RPMI8226 (cell line): ENCODE results near the gene TMTC1.
A peak's percentile ranks its signal among the peaks of the same experiment; 100 is the strongest.
"Not testable (repeated sequence)": the region's sequence is repeated elsewhere in the genome, so short reads cannot be mapped to it uniquely, and the experiment has no call there.

Experiments used
- DNase-seq: peaks from one replicate; pipeline ENCODE4 v3.0.0-alpha.2; 2015

TMTC1 gene

DNA sequence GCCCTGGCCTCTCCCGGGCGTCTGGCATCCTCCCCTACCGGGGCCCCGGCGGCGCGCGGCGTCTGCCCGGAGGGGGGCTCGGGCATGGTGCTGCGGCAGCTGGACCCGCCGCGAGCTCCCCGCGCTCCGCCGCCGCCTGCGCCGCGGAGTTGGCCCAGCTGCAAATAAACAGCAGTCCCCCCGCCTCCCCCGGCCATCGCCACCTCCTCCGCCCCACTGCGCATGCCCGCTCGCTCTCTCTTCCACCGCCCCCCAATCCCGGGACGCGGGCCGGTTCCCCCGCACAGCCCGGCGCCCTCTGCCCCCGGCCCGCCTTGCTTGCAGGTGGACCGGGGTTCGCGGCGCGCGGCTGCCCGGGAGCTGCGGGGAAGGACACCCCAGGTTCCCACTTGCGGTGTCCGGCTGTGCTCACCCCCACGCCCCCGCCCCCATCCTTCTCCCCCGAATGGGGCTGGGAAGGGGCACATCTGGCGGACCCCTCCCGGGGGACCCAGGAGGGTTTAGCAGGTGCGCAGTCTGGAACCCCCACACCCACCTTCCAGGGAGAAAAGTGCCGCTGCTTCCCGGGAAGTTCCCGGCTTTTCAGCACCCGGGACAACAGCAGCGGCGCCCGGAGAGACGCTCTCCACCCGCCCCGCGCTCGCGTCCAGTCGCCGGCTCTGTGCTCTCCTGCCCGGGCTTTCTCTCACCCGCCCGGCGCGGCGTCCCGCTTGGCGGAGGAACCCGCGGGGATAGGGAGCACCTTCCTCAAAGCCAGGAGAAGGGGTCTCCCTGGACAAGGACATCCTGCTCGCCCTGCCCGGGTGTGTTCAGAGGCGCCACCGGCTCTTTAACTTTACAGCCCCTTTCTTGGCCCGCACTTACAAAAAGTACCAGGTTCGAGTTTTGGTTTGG is at the start of gene TMTC1:
Gene TMTC1, minus strand, starts transcription at position 170 of the 894 bp plus-strand sequence. CDS start 191 bp downstream, outside the sequence.
- DNase-seq = peak; percentile 42

DNA sequence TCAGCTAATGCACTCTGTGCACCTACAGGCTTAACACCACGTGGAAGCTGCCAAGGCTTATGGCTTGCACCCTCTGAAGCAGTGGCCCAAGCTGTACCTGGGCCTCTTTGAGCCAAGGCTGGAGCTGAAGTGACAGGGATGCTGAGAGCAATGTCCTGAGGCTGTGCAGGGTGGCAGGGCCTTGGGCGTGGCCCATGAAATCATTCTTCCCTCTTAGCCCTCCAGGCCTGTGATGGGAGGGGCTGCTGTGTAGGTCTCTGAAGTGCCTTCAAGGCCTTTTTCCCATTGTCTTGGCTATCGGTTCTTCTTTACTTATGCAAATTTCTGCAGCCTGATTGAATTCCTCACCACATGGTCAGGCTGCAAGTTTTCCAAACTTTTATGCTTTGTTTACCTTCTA is 47.4 kb upstream of the TMTC1 start:
- no peak for DNase-seq

DNA sequence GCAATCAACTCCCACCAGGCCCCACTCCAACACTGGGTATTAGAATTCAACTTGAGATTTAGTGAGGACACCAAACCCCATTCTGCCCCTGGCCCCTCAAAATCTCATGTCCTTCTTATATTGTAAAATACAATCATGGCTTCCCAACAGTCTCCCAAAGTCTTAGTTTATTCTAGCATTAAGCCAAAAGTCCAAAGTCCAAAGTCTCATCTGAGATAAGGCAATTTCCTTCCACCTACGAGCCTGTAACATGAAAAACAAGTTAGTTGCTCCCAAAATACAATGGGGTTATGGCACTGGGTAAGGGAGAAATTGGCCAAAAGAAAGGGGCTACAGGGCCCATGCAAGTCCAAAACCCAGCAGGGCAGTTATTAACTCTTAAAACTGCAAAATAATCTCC is 46.6 kb upstream of the TMTC1 start:
- no peak for DNase-seq

DNA sequence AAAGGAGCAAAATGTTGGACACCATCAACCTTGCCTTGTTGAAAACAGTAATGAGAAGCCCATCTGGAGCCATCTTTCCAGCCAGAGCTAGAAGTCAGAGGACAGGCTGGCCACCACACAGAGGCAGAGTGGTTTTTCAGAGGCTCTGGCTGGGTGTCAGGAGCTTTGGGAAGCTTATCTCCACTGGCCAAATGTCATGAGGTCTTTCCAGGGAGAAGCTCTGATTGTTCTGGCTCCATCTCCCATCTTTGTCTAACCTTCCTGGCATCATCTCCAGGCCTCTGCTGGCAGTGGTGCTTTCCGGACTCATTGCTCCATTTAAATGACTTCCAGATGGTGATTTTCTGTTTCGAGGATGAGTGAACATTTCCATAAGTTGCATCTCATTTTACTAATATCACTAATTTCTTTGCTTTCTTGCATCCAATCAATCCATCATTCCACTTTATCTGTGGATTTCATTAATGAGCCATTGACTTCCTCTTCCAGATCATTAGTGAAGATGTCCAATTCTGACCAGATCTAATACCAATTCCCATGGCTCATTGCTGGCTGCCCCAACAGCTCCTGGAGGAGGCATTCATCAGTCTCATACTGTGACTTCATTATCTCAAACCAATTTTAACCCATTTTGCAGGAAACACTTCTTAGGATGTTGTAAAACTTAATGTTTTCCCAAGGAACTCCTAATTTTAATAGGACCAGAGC is 35.3 kb upstream of the TMTC1 start:
- no peak for DNase-seq

DNA sequence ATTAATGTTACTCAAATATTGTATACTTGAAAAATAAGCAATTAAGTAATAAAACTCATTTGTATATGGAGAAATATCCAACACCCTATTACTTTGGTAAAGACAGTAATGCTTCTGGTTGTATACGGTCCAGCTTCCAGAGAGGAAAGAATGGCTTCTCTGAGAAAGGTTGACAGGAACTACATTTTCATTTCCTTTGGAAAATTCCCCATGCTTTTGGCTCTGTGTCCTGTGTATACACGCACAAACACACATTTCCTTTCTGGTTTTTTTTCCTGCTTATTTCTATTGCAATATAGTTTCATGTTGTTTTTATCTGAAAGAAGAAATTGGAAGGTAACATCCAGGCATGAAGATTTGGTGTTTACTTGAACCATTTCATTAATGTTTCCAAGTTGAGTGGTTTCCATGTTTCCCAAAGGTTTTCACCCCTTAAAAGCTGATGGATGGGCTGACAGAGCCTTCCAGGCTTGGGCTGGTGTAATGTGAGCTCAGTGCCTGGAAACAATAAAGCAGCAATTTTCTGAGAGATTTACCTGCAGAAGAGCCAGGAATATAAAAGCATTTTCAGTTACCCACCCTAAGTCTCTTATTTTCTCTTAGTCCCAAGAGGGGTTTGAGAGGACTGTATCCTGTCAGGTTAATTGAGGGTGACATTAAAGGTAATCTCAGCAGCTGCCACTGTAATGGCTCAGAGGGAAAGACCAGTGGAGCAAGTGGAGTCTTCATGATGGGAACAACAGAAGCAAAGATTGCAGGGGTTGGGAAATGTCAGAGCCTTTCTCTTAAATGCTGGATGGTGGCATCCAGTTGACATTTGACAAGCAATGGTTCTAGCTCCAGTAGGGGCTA is 33.4 kb upstream of the TMTC1 start:
- no peak for DNase-seq

DNA sequence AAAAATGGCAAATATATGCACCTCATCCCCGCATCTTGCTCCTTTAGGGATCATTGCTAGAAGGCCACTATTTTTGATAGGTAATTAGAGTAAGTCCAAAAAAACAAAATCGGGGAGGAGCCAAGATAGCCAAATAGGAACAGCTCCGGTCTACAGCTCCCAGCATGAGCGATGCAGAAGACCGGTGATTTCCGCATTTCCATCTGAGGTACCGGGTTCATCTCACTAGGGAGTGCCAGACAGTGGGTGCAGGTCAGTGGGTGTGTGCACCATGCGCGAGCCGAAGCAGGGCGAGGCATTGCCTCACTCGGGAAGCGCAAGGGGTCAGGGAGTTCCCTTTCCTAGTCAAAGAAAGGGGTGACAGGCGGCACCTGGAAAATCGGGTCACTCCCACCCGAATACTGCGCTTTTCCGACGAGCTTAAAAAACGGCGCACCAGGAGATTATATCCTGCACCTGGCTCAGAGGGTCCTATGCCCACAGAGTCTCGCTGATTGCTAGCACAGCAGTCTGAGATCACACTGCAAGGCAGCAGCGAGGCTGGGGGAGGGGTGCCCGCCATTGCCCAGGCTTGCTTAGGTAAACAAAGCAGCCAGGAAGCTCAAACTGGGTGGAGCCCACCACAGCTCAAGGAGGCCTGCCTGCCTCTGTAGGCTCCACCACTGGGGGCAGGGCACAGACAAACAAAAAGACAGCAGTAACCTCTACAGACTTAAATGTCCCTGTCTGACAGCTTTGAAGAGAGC is 26.0 kb upstream of the TMTC1 start:
- DNase-seq = not testable (repeated sequence)

DNA sequence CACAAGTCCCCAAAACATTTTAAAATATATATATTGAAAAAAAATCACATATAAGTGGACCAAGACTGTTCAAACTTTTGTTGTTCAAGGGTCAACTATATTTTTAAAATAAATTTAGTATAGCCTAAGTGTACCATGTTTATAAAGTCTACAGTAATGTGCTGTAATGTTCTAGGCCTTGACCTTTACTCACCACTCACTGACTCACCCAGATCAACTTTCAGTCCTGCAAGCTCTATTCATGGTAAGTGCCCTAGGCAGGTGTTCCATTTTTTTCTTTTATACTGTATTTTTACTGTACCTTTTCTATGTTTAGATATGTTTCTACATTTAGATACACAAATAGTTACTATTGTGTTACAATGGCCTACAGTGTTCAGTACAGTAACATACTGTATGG is 23.4 kb upstream of the TMTC1 start:
- DNase-seq = no peak

DNA sequence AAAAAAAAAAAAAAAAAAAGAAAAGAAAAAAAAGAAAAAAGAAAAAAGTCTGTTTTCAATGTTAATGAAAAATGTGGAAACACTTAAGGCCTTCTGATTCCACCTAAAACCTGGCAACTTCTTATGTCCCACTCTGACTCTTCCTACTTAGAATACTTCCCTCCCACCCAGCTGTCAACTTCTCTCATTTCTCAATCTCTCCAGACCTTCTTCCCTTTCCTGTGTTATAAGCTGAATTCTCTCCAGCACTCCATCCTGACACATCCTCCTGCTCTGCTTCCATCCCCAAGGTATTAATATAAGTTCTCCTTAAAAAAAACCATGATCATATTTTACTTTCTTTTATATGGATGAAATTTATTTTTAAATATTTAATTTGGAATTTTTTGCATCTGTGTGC is 20.3 kb upstream of the TMTC1 start:
- no peak for DNase-seq

DNA sequence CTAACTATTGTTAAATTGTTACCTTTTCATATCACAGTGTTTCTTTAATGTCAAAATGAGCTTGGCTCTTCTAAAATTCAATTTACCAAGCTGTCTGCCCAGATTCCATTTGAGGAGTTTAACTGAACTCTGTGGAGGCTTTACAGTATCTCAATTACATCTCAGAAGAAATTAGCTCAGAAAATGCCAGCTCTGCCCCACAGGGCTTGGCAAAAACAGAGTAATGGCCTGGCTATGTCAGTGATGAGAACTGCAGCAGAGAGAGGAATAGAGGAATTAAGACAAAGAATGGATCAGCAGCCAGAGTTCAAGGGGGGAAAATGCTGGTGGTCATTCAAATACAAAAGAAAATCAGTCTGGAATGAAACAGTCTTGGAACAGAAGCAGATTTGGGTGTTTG is 15.8 kb upstream of the TMTC1 start:
- DNase-seq = no peak

DNA sequence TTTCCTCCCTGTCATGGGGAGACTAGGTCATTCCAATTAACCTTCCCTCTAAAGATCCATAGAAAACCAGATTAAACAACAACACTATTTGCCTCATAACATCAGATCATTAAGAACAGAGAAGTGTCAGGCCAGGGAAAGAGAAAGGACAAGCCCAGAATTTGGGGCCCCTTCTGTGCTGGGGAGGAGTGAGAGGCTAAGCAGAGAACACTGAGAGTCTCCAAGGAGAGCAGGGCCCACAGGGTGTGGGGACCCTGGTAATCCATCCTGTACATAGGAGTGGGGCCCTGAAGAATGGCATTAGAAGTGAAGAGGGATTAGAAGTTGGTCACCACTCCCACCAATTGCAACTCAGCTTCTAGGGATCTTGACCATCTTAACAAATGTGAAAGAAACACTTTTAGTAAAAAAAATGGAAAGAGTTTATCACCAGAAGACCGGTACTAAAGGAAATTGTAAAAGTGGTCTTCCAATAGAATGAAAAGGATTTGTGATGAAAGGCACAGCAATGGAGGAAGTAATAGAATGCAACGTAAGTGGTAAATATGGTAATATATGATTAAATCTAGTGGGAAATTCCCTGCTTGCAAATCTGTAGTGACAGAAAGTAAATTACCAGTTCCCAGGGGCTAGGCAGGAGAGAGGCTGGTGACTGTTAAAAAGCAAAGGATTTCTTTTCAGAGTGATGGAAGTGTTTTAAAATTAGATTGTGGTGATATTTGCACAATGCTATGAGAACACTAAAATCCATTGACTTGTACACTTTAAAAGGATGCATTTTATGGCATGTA is 14.0 kb upstream of the TMTC1 start:
- no peak for DNase-seq

DNA sequence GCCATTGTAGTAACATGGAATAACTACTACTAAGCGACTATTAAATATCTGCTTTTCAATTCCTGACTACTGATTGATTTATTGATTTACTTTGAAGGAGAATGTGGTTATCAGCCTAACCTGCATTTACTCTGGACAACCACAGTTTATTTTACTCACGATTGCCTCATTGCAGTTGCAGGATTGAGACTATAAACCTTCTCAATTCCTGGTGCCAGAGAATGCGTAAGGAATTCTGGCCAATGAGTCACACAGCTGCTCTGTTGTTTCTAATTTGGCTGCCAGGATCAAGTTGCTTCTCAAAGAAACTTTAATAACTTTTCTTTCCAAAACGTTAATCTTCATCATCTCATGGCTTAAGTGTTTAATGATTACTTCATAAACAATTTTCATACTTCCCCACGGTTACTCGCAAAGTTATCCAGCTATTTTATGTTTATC is 13.1 kb upstream of the TMTC1 start:
- no peak for DNase-seq

DNA sequence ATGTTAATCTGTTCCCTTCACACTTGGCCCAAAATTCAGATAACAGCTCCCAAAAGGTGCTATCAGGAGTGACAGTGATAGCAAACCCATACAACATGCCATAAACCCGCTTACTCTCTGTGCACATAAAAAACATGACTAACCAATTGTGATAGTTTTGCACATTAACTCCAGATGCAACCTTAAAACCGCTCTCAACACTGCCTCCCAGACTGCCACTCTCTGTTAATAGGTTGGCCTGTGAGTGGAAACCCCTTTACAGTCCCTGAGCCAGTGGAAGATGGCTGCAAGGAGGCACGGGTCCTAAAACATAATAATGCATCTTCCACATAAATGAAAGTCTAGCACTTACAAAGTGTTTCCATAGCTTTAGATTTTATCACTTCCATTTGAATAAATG is 12.0 kb upstream of the TMTC1 start:
- no peak for DNase-seq

DNA sequence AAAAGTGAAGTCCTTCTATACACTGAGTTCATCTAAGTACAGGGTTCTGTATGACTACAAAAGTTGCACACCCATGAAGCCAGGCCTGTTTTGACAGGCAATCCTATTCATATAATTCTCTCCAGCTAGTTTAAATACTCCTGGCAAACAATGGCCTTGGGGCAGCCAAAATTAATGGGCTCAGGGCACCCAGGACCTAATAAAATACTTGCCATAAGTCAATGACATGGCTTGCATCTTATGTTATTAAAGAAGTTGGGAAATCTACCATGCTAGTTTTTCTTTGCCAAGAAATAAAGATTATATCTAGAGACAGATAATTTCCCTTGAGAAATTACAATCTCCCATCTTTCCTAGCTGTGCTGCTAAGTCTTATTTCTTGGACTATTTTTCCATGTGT is 11.1 kb upstream of the TMTC1 start:
- no peak for DNase-seq

DNA sequence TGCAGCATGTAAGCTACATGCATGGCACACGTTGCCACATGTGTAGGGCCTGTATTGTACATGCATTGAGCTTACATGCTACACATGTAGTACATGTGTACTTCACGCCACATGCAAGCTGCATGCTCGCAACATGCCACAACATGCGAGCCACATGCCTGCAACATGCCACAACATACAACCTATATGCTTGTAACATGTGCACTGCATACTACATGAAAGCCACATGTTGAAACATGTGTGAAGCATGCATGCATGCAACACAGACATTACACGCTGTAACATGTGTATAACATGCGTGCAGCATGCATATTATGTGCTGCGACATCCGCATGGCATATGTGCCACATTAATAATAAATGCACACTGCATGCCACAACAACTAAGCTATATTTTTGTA is 9.1 kb upstream of the TMTC1 start:
- DNase-seq = no peak

DNA sequence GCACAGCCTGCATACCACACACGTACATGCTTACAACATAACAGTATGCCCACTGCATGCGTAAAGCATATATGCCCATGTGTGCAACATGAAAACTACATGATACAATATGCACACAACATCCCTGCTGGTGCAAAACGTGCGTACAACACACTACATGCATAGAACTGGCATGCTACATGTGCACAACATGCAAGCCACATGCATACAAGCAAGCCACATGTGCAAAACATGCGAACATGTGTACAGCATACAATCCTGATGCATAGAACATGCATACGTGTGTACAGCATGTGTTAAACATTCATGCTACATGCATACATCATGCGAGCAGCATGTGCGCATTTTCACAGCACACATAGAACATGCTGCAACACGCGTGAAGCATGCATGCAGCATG is 8.4 kb upstream of the TMTC1 start:
- DNase-seq = no peak

DNA sequence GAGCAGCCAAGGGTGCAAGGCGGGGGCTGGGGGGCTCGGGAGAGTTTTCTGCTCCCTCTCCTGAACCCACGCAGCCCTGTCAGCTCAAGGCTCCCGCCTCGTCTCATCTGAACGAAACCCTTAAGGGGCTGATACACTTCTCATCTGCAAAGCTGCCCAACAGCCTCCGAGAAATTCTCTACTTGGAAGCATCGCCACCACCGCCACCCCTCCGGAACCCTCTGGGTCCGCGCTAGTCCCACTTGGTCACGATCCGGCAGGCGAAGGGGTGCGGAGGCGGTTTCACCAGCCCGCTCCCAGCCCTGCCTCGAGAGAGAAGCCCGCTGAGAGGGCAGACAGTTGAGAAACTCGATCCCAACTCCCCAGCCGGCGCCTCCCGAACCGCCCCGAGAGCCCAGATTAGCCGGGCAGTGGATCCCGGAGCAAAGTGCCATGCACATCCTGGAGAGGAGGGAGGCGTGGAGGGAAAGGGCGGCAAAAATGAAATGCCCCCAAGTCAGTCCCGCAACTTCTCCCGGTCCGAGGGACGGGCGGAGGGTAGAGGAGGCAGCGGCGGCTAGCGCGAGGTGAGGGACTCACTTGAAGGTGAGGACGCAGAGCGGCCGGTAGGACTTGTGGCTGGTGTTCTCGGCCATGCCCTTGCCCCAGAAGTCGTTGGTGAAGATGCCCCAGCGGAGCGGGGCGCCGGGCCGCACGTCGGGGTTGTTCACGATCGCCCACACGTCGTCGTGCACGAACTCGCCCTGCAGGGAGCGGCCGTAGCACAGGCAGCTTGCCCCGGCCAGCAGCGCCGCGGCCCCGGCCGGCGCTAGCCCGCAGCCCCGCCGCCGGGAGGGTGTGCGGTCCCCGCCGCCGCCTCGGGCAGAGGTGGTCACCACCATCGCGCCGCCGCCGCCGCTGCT is 620 bp downstream of the TMTC1 start:
- peak; percentile 37 for DNase-seq

DNA sequence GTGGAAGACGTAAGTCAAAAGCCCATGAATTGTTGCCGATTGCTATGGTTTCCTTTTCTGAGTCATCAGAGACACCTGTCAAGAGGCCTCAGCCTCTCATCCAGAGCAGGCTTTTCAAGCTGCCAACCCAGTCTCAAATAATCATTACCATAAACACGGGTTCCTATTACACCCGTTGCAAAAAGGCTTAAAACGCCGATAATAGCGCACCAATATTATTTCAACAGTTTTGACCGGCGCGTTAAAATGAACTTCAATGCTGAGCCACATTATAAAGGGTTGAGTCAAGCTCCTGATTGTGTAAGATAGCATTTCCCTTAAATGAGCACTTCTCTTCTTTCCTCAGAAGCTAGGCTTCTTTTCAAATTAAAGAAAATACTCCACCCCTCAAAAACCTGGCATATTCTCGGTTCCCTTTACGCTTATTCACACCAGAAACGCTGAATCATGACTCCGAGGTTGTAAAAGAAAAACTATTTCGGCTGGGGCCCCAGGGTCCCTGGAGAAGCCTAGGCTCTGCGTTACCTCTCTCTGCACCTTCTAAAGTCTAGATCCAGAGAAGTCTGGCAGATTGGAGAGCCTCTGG is 1.4 kb downstream of the TMTC1 start:
- DNase-seq = peak; percentile 72

DNA sequence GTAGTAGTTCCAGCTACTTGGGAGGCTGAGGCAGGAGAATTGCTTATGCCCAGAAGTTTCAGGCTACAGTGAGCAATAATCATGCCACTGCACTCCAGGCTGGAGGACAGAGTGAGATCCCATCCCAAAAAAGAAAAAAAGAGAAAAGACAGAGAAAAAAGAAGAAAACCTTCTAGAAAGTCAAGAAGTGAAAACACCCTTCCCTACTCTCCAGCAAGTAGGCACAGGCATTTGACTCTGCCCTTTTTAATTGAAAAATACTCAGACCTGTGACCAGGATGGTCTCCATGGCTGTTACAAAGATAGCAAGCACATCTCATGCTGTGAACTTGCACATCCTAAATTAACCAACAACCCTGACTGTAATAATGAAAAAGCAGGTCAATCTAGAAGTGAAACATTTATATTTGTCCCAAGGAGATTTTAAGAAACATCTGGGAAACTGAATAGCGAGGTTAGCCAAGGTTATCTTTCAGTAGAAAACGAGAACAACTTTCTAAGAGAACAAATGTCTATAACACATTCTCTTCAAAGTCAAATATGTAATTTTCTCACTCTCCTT is 2.0 kb downstream of the TMTC1 start:
- DNase-seq = no peak

DNA sequence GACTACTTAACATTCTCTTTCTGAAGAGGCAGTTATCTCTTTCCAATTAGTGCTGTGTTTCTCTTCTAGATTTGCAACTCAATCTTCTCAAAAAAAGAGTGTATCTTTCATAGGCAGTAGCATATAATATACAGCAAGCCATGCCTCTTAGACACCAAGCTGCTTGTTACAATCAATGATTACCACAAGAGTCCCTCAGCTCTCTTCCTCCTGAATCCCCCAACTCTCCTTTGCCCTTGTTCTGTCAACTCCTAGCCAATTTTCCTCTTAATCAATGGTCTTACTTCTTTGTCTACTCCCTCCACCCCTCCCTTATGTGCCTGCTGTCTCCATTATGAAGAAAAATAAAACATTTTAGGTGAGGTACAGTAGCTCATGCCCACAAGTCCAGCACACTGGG is 2.6 kb downstream of the TMTC1 start:
- DNase-seq = no peak

DNA sequence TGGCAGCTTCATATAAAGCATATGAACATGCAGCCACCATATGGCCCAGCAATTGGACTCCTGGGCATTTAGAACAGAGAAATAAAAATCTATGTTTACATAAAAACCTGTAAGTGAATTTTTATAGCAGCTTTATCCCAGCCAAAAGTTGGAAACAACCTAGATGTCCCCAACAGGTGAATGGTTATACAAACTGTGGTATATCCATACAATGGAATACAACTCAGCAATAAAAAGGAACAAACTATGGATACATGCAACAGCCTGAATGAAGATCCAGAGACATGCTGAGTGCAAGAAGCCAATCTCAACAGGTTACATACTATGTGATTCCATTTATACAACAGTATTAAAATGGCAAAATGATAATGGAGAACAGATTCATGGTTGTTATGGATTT is 3.7 kb downstream of the TMTC1 start:
- no peak for DNase-seq
